ENCODE results near the gene ARHGAP22.

Gene ARHGAP22

GRCh38 chr10:48536916-48537890, 67.7 kb downstream of the ARHGAP22 start:
- Histone ChIP-seq H3K9me3 (ENCODE audit: control insufficient read depth, insufficient read depth, low read length) (no peaks in the 10 kb centered on the region), H3K9ac (ENCODE audit: low read depth, low read length) (no peak overlapping the region), H3K36me3 (ENCODE audit: insufficient read depth, low read length) (no peaks in the 10 kb centered on the region), H3K4me1 (ENCODE audit: insufficient read depth, low read length) (peaks cover 49% of the 10 kb centered on the region)

GRCh38 chr10:48536156-48536500, 68.7 kb downstream of the ARHGAP22 start:
- H3K9ac ChIP-seq (ENCODE audit: low read depth, low read length) = no peak overlapping the region
- H3K9me3 ChIP-seq (ENCODE audit: control insufficient read depth, insufficient read depth, low read length) = no peaks in the 10 kb centered on the region
- no peaks in the 10 kb centered on the region for H3K36me3 ChIP-seq (ENCODE audit: insufficient read depth, low read length)
- H3K4me1 ChIP-seq (ENCODE audit: insufficient read depth, low read length) = peaks cover 45% of the 10 kb centered on the region

GRCh38 chr10:48535416-48536155, 69.3 kb downstream of the ARHGAP22 start:
- no peak overlapping the region for H3K9ac ChIP-seq (ENCODE audit: low read depth, low read length)
- peaks cover 45% of the 10 kb centered on the region for H3K4me1 ChIP-seq (ENCODE audit: insufficient read depth, low read length)
- H3K9me3 ChIP-seq (ENCODE audit: control insufficient read depth, insufficient read depth, low read length) = no peaks in the 10 kb centered on the region
- H3K36me3 ChIP-seq (ENCODE audit: insufficient read depth, low read length) = no peaks in the 10 kb centered on the region

GRCh38 chr10:48533951-48534720, 70.7 kb downstream of the ARHGAP22 start:
- no peaks in the 10 kb centered on the region for H3K9me3 ChIP-seq (ENCODE audit: control insufficient read depth, insufficient read depth, low read length)
- peaks cover 45% of the 10 kb centered on the region for H3K4me1 ChIP-seq (ENCODE audit: insufficient read depth, low read length)
- no peaks in the 10 kb centered on the region for H3K36me3 ChIP-seq (ENCODE audit: insufficient read depth, low read length)
- H3K9ac ChIP-seq (ENCODE audit: low read depth, low read length) = no peak overlapping the region

- Histone ChIP-seq H3K4me1 (ENCODE audit: insufficient read depth, low read length) (peaks cover 45% of the 10 kb centered on the region), H3K36me3 (ENCODE audit: insufficient read depth, low read length) (no peaks in the 10 kb centered on the region), H3K9me3 (ENCODE audit: control insufficient read depth, insufficient read depth, low read length) (no peaks in the 10 kb centered on the region), H3K9ac (ENCODE audit: low read depth, low read length) (no peak overlapping the region)
Measured at GRCh38 chr10:48533540-48533939, 71.3 kb downstream of the ARHGAP22 start.

GRCh38 chr10:48531486-48531885, 73.4 kb downstream of the ARHGAP22 start:
- Histone ChIP-seq H3K9me3 (ENCODE audit: control insufficient read depth, insufficient read depth, low read length) (no peaks in the 10 kb centered on the region), H3K36me3 (ENCODE audit: insufficient read depth, low read length) (no peaks in the 10 kb centered on the region), H3K4me1 (ENCODE audit: insufficient read depth, low read length) (peaks cover 33% of the 10 kb centered on the region), H3K9ac (ENCODE audit: low read depth, low read length) (no peak overlapping the region)

- peaks cover 20% of the 10 kb centered on the region for H3K4me1 ChIP-seq (ENCODE audit: insufficient read depth, low read length)
- no peak overlapping the region for H3K9ac ChIP-seq (ENCODE audit: low read depth, low read length)
- no peaks in the 10 kb centered on the region for H3K9me3 ChIP-seq (ENCODE audit: control insufficient read depth, insufficient read depth, low read length)
- H3K36me3 ChIP-seq (ENCODE audit: insufficient read depth, low read length) = no peaks in the 10 kb centered on the region
Measured at GRCh38 chr10:48529331-48529730, 75.5 kb downstream of the ARHGAP22 start.

- H3K36me3 ChIP-seq (ENCODE audit: insufficient read depth, low read length) = no peaks in the 10 kb centered on the region
- no peak overlapping the region for H3K9ac ChIP-seq (ENCODE audit: low read depth, low read length)
- H3K9me3 ChIP-seq (ENCODE audit: control insufficient read depth, insufficient read depth, low read length) = no peaks in the 10 kb centered on the region
- H3K4me1 ChIP-seq (ENCODE audit: insufficient read depth, low read length) = peaks cover 14% of the 10 kb centered on the region
Measured at GRCh38 chr10:48527756-48528155, 77.1 kb downstream of the ARHGAP22 start.

GRCh38 chr10:48526846-48527505, 77.9 kb downstream of the ARHGAP22 start:
- H3K9me3 ChIP-seq (ENCODE audit: control insufficient read depth, insufficient read depth, low read length) = no peaks in the 10 kb centered on the region
- no peak overlapping the region for H3K9ac ChIP-seq (ENCODE audit: low read depth, low read length)
- H3K36me3 ChIP-seq (ENCODE audit: insufficient read depth, low read length) = no peaks in the 10 kb centered on the region
- H3K4me1 ChIP-seq (ENCODE audit: insufficient read depth, low read length) = peaks cover 16% of the 10 kb centered on the region

GRCh38 chr10:48526011-48526821, 78.7 kb downstream of the ARHGAP22 start:
- no peaks in the 10 kb centered on the region for H3K9me3 ChIP-seq (ENCODE audit: control insufficient read depth, insufficient read depth, low read length)
- H3K36me3 ChIP-seq (ENCODE audit: insufficient read depth, low read length) = no peaks in the 10 kb centered on the region

GRCh38 chr10:48525113-48525512, 79.8 kb downstream of the ARHGAP22 start:
- no peaks in the 10 kb centered on the region for H3K36me3 ChIP-seq (ENCODE audit: insufficient read depth, low read length)
- H3K4me1 ChIP-seq (ENCODE audit: insufficient read depth, low read length) = peaks cover 16% of the 10 kb centered on the region
- H3K9ac ChIP-seq (ENCODE audit: low read depth, low read length) = no peak overlapping the region
- H3K9me3 ChIP-seq (ENCODE audit: control insufficient read depth, insufficient read depth, low read length) = no peaks in the 10 kb centered on the region

More at GRCh38 chr10:48526011-48526821, 78.7 kb downstream of the ARHGAP22 start:
- H3K9ac ChIP-seq (ENCODE audit: low read depth, low read length) = no peak overlapping the region
- H3K4me1 ChIP-seq (ENCODE audit: insufficient read depth, low read length) = peaks cover 16% of the 10 kb centered on the region

GRCh38 chr10:48523820-48524758, 80.8 kb downstream of the ARHGAP22 start:
- Histone ChIP-seq H3K36me3 (ENCODE audit: insufficient read depth, low read length) (no peaks in the 10 kb centered on the region), H3K9ac (ENCODE audit: low read depth, low read length) (peak overlapping the region; percentile 82), H3K4me1 (ENCODE audit: insufficient read depth, low read length) (peaks cover 16% of the 10 kb centered on the region), H3K9me3 (ENCODE audit: control insufficient read depth, insufficient read depth, low read length) (no peaks in the 10 kb centered on the region)

Data from ES-I3 (cell line).